ES-I3 (cell line): ENCODE data around the gene ITGA4.

ENCODE experiments used
- H3K36me3 ChIP-seq: 2 replicates; pipeline ENCODE4 v1.6.1; 2013; ENCODE audit warnings: mild to moderate bottlenecking, low read length, control low read depth, moderate library complexity; ENCODE audit not compliant: insufficient read depth
- H3K4me1 ChIP-seq: 2 replicates; pipeline ENCODE4 v1.6.1; 2013; ENCODE audit warnings: mild to moderate bottlenecking, control low read depth, low read length; ENCODE audit not compliant: insufficient read depth
- H3K9ac ChIP-seq: 2 replicates; pipeline ENCODE4 v1.6.1; 2013; ENCODE audit warnings: low read depth, mild to moderate bottlenecking, low read length, moderate library complexity
- H3K9me3 ChIP-seq: 2 replicates; pipeline ENCODE4 v1.6.1; 2013; ENCODE audit warnings: mild to moderate bottlenecking, low read length, moderate library complexity; ENCODE audit not compliant: control insufficient read depth, insufficient read depth

Gene ITGA4

GRCh38 chr2:181466661-181467576 is 9.7 kb downstream of the ITGA4 start:
- Histone ChIP-seq H3K4me1 (peaks cover 8% of the 10 kb centered on the region), H3K9me3 (no peaks in the 10 kb centered on the region), H3K36me3 (no peaks in the 10 kb centered on the region), H3K9ac (no peak overlapping the region)

- no peaks in the 10 kb centered on the region for H3K9me3 ChIP-seq
- peaks cover 8% of the 10 kb centered on the region for H3K4me1 ChIP-seq
- no peak overlapping the region for H3K9ac ChIP-seq
- no peaks in the 10 kb centered on the region for H3K36me3 ChIP-seq
These were observed 11.0 kb downstream of the ITGA4 start for GRCh38 chr2:181467966-181468707.

- Histone ChIP-seq H3K36me3 (no peaks in the 10 kb centered on the region), H3K4me1 (peaks cover 8% of the 10 kb centered on the region), H3K9ac (no peak overlapping the region), H3K9me3 (no peaks in the 10 kb centered on the region)
These were observed 11.6 kb downstream of the ITGA4 start for GRCh38 chr2:181468811-181469210.

GRCh38 chr2:181471226-181471625 is 14.0 kb downstream of the ITGA4 start:
- no peaks in the 10 kb centered on the region for H3K9me3 ChIP-seq
- no peaks in the 10 kb centered on the region for H3K36me3 ChIP-seq
- no peak overlapping the region for H3K9ac ChIP-seq
- peaks cover 8% of the 10 kb centered on the region for H3K4me1 ChIP-seq

DNA sequence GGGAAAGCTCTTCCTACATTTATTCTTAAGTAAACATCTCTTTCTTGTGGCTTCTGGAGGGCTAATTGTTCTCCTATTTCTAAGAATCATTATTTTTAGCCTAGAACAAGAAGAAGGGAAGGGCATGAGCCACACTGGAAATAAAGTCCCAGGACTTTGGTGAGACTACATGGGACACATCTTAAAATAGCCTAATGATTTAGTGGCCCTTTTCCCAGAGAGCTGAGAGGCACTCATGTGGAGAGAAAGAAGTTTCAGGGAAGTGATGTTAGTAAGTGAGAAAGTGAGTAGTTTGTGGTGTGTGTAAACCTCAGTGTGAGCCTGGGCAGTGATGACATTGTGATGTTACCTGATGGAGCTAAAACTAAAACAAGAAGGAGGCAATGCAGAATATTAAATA is 14.6 kb downstream of the ITGA4 start:
- H3K9ac ChIP-seq: no peak overlapping the region
- no peaks in the 10 kb centered on the region for H3K36me3 ChIP-seq
- peaks cover 8% of the 10 kb centered on the region for H3K4me1 ChIP-seq
- no peaks in the 10 kb centered on the region for H3K9me3 ChIP-seq

- H3K9me3 ChIP-seq: no peaks in the 10 kb centered on the region
- no peak overlapping the region for H3K9ac ChIP-seq
- no peaks in the 10 kb centered on the region for H3K36me3 ChIP-seq
- H3K4me1 ChIP-seq: peaks cover 6% of the 10 kb centered on the region
These were observed 15.8 kb downstream of the ITGA4 start for GRCh38 chr2:181472990-181473389.

DNA sequence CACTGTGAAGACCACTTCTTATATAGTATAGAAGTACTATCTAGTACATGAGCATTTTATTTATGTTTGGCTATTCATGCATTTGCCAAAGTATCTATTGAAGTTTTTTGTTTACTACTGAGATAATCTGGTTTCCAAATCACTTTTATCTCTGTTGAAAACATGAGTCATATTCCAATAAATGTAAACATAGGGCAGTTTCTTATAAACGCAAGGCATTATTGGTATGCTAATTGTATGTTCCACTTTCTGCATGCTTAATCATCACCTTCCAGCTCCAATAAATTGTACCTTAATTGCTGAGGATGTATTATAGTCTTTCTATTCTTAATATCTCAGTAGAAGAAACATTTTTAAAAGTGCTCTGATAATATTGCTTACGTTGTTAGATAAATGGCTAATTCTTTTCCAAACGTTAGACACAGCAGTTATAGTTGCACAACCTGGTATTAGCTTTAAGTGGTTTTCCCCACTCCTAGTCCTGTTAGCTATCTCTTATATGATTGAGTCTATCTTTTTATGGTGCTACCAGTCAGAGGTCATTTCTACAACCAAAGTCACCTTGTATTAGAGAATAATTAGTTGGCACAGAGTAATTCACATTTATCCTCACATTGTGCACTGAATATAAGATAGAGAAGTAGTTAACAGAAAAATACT is 17.2 kb downstream of the ITGA4 start:
- Histone ChIP-seq H3K4me1 (no peaks in the 10 kb centered on the region), H3K36me3 (no peaks in the 10 kb centered on the region), H3K9me3 (no peaks in the 10 kb centered on the region), H3K9ac (no peak overlapping the region)

- no peak overlapping the region for H3K9ac ChIP-seq
- no peaks in the 10 kb centered on the region for H3K4me1 ChIP-seq
- H3K9me3 ChIP-seq: no peaks in the 10 kb centered on the region
- H3K36me3 ChIP-seq: no peaks in the 10 kb centered on the region
These were observed 26.0 kb downstream of the ITGA4 start for GRCh38 chr2:181483211-181483610.

DNA sequence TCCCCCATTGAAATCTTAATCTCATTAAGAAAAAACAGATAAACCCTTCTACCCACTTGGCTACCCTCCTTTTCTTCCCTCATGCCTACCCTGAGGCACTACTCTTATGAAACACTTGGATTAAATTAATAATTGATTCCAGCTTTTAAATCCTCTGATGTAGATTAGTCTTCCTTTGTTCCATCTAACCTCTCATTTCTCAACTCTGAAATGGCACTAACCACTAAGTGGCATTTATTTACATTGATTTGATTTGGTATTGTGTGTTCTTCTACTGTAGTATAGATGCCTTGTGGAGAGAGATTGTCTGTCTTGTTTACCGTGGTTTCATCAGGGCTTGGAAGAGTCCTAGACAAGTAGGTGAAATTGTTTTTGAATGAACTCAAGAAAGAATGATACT is 26.7 kb downstream of the ITGA4 start:
- Histone ChIP-seq H3K9me3 (no peaks in the 10 kb centered on the region), H3K36me3 (no peaks in the 10 kb centered on the region), H3K4me1 (no peaks in the 10 kb centered on the region), H3K9ac (no peak overlapping the region)

- Histone ChIP-seq H3K4me1 (no peaks in the 10 kb centered on the region), H3K9me3 (no peaks in the 10 kb centered on the region), H3K36me3 (no peaks in the 10 kb centered on the region), H3K9ac (no peak overlapping the region)
These were observed 27.9 kb downstream of the ITGA4 start for GRCh38 chr2:181484851-181485637.

- H3K9me3 ChIP-seq: no peaks in the 10 kb centered on the region
- H3K9ac ChIP-seq: no peak overlapping the region
- H3K36me3 ChIP-seq: no peaks in the 10 kb centered on the region
- H3K4me1 ChIP-seq: no peaks in the 10 kb centered on the region
These were observed 28.4 kb downstream of the ITGA4 start for GRCh38 chr2:181485638-181485946.

- Histone ChIP-seq H3K4me1 (no peaks in the 10 kb centered on the region), H3K9me3 (no peaks in the 10 kb centered on the region; the same call in 1 of the 2 replicates), H3K36me3 (no peaks in the 10 kb centered on the region), H3K9ac (no peak overlapping the region)
These were observed 42.0 kb downstream of the ITGA4 start for GRCh38 chr2:181499231-181499630.

DNA sequence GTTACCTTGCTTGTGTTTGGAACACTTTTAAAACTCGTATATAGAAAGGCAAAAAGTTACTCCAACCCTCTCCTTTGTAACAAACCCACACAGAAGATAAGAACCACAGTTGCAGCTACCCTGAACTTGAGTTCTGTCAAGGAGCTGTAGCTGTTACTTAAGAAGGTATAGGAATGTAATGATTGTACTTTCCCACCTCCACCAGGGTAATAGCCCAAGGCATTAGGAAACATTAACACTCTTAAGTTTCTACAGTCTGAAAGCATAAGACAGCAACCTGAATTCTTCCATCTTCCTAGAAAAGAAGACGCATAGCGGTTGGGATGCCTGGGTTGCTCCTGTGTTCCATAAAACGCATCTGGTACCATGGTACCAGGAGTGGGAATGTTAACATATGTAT is 43.0 kb downstream of the ITGA4 start:
- H3K4me1 ChIP-seq: no peaks in the 10 kb centered on the region
- H3K9me3 ChIP-seq: no peaks in the 10 kb centered on the region; the same call in 1 of the 2 replicates
- H3K9ac ChIP-seq: no peak overlapping the region
- no peaks in the 10 kb centered on the region for H3K36me3 ChIP-seq

GRCh38 chr2:181515719-181516118 is 58.5 kb downstream of the ITGA4 start:
- Histone ChIP-seq H3K9me3 (no peaks in the 10 kb centered on the region), H3K9ac (no peak overlapping the region), H3K4me1 (peaks cover 4% of the 10 kb centered on the region; the same call in 1 of the 2 replicates), H3K36me3 (no peaks in the 10 kb centered on the region)
